GM19324 (cell line): ENCODE measurements around the gene ARMC2.
"Not testable (repeated sequence)": the region's sequence is repeated elsewhere in the genome, so short reads cannot be mapped to it uniquely, and the experiment has no call there.

ENCODE experiments used
- ATAC-seq: cut with Tn5 transposase; IDR thresholded peaks from one replicate; pipeline ENCODE4 v1.9.1; 2021; ENCODE audit warnings: mild to moderate bottlenecking, moderate library complexity; ENCODE audit not compliant: unreplicated experiment, low FRiP score

The ARMC2 gene

DNA sequence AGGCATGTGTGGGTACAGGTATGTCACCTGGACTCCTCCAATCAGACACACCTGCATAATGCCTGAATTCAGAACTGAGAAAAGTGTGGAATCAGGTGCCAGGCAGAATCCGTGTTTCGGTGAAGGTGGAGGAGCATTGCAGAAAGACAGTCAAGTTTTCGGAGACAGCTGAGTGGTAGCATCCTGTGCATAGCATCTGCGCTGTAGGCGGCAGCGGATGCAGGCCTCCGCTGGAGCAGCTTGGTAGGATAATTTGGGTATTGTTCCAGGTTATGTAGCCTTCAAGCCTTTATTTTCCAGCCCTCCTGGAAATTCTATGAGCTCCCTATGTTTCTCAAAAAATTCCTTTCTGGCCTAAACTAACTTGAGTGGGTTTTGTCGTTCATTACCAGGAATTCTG lies 15.5 kb upstream of the ARMC2 start:
- no peak for ATAC-seq

DNA sequence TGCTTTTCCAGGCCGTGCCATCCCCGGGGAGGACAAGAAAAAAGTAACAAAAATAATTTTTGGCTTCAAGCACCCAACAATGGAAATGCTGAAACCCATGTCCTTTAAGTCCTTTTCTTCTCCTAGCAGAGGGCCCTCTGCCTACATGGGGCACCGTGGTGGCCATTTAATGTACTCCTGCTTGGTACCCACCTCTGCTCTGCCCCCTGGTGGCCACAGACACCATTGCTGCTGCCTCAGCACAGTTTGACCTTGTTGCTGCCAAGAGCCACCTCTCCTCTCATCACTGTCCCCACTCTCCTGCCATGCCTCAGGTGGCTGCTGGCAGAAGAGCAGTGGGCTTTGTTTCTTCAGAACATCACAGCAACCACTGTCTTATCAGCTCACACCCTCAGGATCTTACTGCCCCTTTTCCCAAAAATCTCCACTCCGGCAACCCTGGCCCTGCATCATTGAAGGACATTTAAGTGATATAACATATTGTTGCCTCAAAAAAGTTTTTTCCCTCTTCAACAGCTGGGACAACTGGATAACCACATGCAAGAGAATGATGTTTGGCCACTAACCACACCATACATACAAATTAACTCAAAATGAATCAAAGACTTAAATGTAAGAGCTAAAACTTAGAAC lies 12.9 kb upstream of the ARMC2 start:
- no peak for ATAC-seq

- no peak for ATAC-seq
Measured at GRCh38 chr6:108836061-108836460, 12.2 kb upstream of the ARMC2 start.

DNA sequence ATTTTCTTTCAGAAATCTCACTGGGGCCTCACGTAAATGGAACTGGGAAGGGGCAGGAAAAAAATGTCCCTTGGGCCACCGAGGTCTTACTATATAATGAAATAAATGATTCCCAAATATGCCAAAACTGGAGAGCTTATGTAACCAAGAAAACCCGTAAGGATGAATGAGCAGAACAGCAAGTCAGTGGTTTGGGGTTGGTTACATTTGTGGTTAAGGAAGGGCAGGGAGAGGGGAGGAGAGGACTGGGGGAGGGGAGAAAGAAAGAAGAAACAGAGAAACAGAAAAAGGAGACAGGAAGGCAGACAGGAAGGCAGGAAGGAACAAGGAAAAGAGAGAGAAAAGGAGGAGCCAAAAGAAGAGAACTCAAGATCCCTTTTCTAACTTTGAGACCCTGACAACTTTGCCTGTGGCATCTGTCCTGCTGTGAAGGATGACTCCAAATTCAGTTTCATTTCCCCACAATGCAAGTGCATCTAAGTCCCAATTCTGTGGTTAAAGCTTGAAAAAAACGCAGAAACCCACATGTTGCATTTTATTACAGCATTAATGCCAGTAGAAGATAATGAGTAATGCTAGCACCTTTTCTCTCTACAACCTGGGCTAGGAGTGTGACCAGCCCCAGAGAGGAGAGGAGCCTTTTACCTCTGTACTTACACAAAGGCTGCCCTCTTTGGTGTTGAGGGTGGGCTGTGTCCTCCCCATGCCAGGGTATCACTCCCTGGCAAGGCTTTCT lies 10.8 kb upstream of the ARMC2 start:
- no peak for ATAC-seq

DNA sequence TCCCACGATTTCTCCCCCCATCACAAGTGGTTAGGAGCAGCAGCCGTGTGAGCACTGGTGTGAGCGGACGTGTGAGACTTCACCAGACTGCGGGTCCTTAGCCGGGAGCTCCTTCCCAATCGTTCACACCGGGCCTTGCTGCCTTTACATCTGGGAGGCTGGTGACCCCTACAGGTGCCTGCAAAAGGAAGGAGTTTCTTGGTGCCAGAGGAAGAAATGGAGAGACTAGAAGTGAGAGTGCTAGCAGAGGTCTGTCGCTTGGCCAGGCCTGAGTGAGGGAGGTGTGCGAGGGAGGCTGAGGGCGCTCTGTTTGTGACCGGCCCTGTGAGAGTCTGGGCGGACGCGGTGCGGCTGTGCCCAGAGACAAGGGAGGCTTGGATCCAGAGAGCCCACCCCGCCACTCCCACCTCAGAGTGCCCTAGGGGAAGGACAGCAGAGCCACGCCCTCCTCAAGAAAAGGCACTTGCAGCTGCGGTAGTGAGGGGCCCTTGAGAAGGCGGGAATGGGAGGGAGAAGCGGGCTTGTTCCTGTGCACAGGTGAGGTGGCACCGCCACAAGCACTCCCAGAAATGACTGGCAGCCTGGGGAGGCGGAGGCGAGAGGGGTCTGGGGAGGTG lies 10.0 kb upstream of the ARMC2 start:
- ATAC-seq = no peak

- ATAC-seq = no peak
Measured at GRCh38 chr6:108839083-108839642, 9.1 kb upstream of the ARMC2 start.

GRCh38 chr6:108840919-108841318 lies 7.3 kb upstream of the ARMC2 start:
- ATAC-seq = no peak

GRCh38 chr6:108841377-108841855 lies 6.8 kb upstream of the ARMC2 start:
- ATAC-seq = no peak

- ATAC-seq = no peak
Measured at GRCh38 chr6:108844135-108844534, 4.1 kb upstream of the ARMC2 start.

- no peak for ATAC-seq
Measured at GRCh38 chr6:108845145-108845544, 3.1 kb upstream of the ARMC2 start.

- ATAC-seq = no peak
Measured at GRCh38 chr6:108846101-108846500, 2.1 kb upstream of the ARMC2 start.

GRCh38 chr6:108846628-108847027 lies 1.6 kb upstream of the ARMC2 start:
- no peak for ATAC-seq

DNA sequence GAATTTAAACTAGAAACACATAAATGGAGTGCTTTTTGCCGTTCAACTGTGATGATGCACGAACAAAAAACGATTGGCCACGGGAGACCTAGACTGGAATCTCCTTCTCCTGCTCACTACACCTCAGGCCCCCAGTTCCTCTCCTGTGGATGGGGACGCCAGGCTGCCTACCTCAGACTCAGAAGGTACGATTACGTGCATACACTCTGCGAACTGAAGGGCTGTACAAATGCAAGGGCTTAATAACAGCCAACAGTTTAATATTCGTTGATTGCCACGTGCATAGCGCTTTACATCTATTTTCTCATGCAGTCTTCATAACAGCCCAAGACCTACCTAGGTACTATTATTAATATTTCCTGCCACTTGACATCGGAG lies 495 bp upstream of the ARMC2 start:
- ATAC-seq = no peak

GRCh38 chr6:108850669-108851465 lies 2.6 kb downstream of the ARMC2 start:
- ATAC-seq = no peak

- ATAC-seq = no peak
Measured at GRCh38 chr6:108851756-108852155, 3.5 kb downstream of the ARMC2 start.

GRCh38 chr6:108853077-108853476 lies 4.9 kb downstream of the ARMC2 start:
- ATAC-seq = no peak

- no peak for ATAC-seq
Measured at GRCh38 chr6:108862479-108863191, 14.4 kb downstream of the ARMC2 start.

DNA sequence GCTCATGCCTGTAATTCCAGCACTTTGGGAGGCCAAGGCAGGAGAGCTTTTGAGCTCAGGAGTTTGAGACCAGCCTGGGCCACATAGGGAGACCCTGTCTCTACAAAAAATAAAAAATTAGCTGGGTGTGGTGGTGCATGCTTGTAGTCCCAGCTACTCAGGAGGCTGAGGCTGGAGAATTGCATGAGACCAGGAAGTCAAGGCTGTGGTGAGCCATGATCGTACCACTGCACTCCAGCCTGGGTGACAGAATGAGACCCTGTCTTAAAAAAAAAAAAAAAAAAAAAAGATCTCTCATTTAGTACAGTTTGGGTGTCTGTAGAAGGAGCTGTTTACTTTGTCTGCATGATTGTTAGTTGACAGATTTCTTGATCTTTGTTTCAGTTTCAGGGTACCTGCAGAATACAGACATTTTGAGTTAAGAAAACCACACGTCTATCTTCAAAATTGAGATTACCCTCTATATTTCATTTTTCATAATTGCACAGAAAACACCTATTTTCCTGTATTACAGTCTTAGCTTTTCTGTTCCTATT lies 17.6 kb downstream of the ARMC2 start:
- not testable (repeated sequence) for ATAC-seq

DNA sequence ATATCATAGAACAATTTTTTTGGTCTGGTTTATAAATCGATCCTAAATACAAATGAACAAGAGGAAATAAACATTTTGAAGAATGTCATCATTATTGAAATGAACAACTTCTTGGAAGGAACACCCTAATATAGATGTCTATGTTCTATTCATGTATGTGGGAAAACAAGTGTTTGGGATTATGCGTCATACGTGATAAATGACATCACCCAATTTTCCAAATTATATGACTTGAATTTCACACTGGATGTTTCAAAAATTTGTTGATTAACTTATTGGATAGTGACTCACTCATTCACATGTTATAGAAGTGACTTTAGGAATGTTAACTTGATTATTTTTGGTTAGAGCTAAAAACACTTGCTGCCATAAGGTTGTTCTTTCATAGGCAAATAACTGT lies 18.6 kb downstream of the ARMC2 start:
- ATAC-seq = no peak

DNA sequence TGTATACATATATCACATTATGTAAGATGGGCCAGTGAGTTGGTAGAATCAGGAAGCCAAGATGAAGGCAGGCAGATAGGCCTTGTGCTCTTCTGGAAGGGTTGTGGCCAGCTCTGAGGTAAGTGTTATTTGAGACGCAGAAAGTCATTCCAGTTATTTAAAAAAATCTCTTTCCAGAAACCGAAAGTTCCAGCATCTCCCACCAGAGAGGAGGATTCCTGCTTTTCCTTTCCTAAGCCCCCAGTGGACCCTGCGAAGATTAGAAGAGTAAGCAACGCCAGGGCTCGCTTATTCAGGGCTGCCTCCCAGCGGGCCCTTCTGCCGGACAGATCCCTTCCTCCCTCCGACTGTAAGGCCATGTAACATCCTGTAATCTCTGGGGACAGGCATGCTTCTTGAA lies 20.4 kb downstream of the ARMC2 start:
- no peak for ATAC-seq
